Activated CD4-positive, alpha-beta T cell treated with anti-CD3 and anti-CD28 coated beads, Interleukin-2, amount 50 U/mL, for 4 hours (primary cell): ENCODE measurements around the gene NOC3L.
"Not testable (repeated sequence)": the region's sequence is repeated elsewhere in the genome, so short reads cannot be mapped to it uniquely, and the experiment has no call there.

Experiments
- DNase-seq, 2 experiments: peaks; one replicate each; pipeline ENCODE4 v3.0.0-alpha.2; 2020

The NOC3L gene

DNA sequence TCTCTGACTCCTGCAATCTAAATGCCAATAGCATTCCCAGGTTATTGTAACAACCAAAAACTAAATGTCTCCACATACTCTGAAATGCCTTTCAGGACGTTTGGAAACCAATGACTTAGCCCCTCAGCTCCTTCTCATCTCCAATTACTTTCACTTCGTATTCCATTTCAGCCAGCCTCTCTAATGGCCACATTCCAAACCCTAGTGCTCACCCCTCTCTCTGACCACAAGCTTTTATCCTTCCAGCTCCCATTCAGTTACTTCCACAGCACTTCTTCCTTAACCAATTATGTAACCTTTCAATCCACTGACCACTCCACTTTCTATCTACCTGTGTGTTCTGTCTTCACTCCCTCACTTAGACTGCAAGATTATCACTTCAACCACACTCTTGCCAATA is 4.3 kb downstream of the NOC3L start:
- no peak for DNase-seq

DNA sequence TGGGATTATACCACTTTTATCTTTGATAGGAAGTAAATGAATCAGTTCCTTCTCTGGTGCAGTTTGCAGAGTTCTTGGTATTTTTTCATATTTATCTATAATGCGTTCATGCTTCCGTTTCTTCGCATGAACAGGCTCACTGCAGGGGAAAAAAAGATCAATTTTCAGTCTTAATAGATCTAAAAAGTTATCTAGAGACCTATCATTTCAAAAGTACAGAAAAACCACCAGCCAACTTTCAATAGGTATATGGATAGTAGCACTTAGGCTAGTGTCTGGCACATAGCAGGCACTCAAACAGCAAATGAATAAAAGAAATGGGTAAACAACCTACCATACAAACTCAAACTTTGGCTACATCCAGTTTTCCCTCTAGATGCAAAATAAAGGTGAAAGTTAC is 5.5 kb downstream of the NOC3L start:
- DNase-seq: no peak

GRCh38 chr10:94355841-94356240 is 6.9 kb downstream of the NOC3L start:
- no peak for DNase-seq

GRCh38 chr10:94353336-94353735 is 9.4 kb downstream of the NOC3L start:
- DNase-seq: no peak

DNA sequence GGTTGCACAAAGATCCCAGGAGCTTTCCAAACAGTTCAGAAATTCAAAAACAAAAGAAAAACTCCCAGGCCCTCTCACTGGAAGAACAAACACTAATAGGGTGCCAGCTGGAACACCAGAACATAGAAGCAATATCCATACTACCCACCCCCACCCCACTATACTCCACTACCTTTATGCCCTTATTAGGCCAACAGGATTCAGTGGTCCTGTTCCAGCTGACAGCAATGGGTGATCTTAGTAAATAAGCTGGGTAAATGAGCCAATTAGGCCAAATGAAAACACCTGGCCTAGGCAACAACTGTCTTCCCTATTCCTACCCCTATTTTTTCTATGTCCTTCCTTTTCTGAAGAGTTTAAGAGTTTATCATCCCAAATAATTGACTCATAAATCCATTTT is 11.7 kb downstream of the NOC3L start:
- DNase-seq: no peak

- not testable (repeated sequence) for DNase-seq
Measured at GRCh38 chr10:94350500-94350899, 12.2 kb downstream of the NOC3L start.

DNA sequence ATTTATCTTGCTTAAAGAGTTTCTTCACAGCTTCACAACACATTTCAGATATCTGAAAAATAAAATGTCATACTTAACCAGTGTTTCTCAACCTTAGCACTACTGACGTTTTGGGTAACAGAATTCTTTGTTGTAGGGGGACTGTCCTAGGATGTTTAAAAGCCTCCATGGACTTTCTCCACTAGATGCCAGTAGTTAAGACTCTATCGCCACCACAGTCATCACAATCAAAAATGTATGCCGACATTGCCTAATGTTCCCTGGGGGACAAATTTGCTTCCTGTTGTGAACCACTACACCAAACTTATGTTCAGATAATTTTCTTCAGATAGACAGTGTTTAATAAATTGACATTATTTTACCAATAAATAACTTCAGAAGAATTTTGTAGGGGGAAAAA is 13.4 kb downstream of the NOC3L start:
- DNase-seq: no peak

- no peak for DNase-seq
Measured at GRCh38 chr10:94344522-94345122, 18.1 kb downstream of the NOC3L start.

DNA sequence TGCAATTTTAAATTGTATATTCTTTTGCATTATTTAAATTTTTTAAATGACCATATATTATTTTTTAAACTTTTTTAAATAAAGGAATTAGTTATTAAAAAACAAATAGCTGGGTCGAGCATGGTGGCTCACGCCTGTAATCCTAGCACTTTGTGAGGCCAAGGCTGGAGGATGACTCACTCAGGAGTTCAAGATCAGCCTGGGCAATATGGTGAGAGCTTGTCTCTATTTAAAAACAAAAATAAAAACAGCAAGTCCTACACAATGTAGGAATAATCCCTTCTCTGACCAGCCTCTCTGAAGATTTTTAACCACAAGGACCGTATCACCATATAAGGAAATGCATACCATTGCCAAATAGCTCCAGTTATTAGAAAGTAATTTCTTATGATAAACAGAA is 19.6 kb downstream of the NOC3L start:
- no peak for DNase-seq

DNA sequence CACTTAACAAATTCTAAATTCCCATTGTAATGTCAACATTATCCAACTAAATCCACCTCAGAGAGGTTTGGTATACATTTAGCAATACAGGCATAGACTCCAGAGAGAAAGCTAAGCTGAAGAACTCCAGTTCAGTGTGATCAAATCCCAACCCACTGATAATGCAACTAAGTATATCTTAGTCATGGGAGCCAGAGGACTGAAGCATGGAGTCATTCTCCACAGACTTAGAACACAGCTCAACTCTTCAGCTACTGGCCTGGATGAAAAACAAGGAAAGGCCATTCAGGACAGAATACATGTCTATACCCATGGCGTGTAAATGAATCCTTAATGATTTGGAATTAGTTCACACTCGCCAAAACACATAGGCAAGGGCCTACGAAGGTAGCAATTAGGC is 27.9 kb downstream of the NOC3L start:
- no peak for DNase-seq

DNA sequence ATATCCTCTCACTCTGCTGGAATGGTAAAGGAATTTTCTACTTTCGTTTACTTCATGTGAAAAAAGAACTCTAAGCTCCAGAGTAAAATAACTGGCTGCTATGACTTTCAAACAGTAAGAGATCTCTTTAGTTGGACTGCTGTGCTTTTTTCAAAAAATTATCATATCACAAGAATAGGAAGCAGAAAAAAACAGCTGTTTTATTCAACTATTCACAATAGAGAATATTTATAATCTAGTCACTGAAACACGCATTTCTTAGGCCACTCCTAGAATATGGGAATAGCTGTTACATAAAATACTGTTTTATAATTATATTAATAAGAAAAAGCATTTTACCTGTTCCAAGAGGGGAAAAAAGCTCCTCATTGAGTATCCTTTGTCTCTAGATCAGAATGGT is 29.7 kb downstream of the NOC3L start:
- no peak for DNase-seq

- no peak for DNase-seq
Measured at GRCh38 chr10:94328613-94329012, 34.1 kb downstream of the NOC3L start.

DNA sequence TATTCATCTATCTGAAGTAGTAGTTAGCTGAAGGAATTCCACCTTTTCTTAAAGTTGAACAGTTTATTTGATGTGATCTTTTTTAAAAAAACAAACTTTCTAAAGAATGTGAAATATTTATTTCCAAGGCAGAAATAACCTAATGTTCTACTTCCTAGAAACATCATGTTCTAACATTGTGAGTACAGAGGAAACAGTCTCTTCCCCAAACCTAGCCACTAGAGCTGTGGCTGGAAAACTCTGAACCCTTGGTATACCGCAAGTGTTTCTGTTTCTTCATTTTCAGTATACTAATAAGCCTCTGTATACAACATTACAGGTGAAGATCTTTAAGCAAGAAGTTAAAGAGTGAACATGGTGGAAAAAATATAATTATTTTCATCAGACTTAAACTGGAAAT is 35.1 kb downstream of the NOC3L start:
- no peak for DNase-seq

GRCh38 chr10:94324609-94325233 is 38.0 kb downstream of the NOC3L start:
- DNase-seq: no peak

GRCh38 chr10:94320285-94320914 is 42.3 kb downstream of the NOC3L start:
- peak; percentile 49 to 51 for DNase-seq

DNA sequence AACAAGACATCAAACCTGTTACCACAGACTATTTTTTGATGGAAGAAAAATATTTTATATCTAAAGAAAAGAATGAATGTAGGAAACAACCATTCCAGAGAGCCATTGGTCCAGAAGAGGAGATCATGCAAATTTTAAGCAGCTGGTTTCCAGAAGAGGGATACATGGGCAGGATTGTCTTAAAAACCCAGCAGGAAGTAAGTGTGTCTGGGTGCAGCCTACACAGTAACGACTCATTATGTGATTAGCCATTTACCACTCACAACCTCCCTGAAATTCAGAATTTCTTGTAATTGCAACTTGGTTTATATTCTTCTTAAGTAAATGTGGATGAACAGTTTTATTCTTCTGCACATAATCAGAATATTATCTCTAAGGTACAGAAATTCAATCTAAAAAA is 46.2 kb downstream of the NOC3L start:
- DNase-seq: no peak

DNA sequence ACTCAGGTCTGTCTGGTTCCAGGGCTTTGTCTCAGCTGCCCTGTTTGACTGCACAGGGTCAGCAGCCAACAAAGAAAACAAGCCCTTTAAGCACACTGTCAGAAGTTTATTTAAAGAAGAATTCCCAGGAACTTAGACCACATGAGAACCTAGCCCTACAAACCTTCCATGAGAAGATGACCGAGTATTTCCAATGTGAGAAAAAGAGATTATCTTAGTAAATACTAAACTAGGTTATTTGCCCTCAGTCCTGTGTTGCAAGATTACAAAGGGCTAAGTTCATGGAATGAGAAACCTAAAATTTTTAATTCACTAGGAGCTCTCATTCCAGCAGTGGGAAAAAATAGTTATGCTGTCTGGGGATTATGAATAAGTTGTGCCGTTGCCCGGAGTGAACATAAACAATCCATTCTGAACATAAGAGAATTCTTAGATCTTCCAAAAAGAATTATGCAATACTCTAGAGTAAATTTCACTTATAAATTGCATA is 46.7 kb downstream of the NOC3L start:
- DNase-seq: no peak

GRCh38 chr10:94315024-94315451 is 47.7 kb downstream of the NOC3L start:
- no peak for DNase-seq

GRCh38 chr10:94310369-94310768 is 52.4 kb downstream of the NOC3L start:
- DNase-seq: no peak

GRCh38 chr10:94308866-94309265 is 53.9 kb downstream of the NOC3L start:
- DNase-seq: no peak

DNA sequence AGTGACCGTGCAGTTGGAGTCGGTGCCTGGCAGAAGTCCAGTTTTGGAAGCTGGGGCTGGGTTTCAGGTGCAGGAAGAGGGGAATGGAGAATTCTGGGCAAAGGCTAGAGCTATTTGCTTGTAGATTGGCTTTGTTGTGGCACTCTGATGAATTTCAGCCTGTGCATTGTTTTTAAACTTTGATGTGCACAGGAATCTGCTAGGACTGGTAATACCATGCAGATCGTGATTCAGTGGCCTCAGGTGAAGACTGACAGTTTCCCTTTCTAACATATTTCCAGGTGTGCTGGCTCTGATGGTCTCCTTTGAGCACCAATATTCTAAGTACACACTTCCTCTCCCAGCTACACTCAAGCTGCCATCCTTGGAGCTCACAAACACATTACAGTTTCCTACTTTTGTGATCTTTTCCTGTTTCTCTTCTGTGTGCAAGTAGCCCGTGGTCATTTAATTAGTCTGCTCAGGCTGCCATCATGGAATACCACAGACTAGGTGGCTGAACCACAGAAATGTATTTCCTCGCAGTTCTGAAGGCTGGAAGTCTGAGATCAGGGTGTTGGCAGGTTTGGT is 55.6 kb downstream of the NOC3L start:
- DNase-seq: no peak

GRCh38 chr10:94303929-94304328 is 58.8 kb downstream of the NOC3L start:
- no peak for DNase-seq

DNA sequence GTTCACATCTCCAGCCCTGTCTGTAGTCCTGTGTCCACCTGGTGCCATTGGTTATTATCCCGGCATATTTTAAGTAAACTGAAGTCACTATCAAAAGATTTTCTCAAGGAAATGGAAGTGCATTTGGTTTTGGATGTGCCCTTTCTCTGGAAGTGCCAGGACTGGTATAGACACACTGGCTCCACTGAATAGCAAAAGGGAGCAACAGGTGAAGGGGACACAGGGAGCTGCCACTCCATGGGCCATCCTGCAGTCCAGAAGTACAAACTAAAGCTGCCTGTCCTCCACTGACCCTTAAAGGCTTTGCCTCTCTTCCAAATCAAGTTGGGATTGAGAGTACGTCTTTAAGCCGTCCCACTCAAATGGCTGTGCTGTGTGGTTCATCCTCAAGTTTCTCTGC is 62.7 kb downstream of the NOC3L start:
- no peak for DNase-seq

DNA sequence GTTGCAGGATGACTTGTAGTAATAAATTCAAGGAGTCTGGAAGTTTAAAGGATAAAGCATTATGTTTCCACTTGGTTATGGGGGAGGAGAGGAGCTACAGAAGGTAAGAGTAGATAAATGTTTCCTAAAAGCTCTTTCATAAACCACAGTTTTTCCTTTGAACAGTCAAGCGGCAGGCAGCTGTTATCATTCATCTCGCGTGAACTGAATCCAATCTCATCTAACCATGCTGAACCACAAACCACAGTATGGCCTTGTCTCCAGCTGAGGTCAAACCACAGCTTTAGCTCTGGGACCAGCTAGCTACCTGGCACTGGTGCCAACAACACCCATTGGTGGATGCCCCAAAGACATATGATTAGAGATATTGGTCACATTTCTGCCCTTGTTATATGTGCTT is 63.3 kb downstream of the NOC3L start:
- no peak for DNase-seq
